Measurements from ENCODE around the gene ILF2.

DNA sequence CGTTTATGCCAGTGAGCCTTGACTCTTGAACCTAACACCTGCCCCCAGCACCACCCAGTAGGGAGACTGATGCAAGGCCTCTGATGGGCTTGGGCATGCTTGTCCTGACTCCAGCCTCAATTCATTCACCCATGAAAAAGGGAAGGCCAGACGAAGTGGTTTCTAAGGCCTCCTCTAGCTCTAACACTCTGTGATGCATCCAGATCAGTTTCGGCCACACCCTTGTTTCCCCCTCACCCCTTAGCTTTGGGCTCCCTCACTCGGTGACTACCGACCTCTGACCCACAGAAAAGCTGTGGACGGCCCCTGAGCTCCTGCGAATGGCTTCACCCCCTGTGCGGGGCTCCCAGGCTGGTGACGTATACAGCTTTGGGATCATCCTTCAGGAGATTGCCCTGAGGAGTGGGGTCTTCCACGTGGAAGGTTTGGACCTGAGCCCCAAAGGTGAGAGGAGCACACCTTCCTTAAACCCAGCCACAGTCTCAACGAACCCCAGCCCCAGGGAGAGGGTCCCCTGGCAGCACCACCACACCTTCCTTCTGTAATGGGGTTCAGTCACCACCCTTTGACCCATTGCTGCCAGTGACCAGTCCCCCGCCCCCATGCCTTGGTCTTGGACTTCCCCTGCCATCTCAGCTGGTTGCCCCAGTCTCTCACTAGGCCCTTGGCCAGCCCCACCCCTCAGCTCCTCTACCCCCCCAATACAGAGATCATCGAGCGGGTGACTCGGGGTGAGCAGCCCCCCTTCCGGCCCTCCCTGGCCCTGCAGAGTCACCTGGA, 16.7 kb upstream of the ILF2 start:
- no peak for TF ChIP-seq EP300 (IDR thresholded peaks at IDR 0.05)
- TF ChIP-seq POLR2A (IDR thresholded peaks at IDR 0.05): no peak
- no peak for TF ChIP-seq CTCF (IDR thresholded peaks at IDR 0.05)

Data from gastroesophageal sphincter (tissue), 3 donors.